Anterior cingulate cortex (tissue), 58 donors: ENCODE data around the gene KIF16B.
A peak's percentile ranks its signal among the peaks of the same experiment; 100 is the strongest.
"Not testable (repeated sequence)": the region's sequence is repeated elsewhere in the genome, so short reads cannot be mapped to it uniquely, and the experiment has no call there.

ENCODE experiments used
- DNase-seq, 58 donors: peaks; one replicate each; lab custom pipeline; 2025; lab: John Stamatoyannopoulos, UW

Gene KIF16B

GRCh38 chr20:16590041-16590633 is 16.9 kb upstream of the KIF16B start:
- DNase-seq = no peak

GRCh38 chr20:16589623-16590022 is 16.4 kb upstream of the KIF16B start:
- DNase-seq = no peak

DNA sequence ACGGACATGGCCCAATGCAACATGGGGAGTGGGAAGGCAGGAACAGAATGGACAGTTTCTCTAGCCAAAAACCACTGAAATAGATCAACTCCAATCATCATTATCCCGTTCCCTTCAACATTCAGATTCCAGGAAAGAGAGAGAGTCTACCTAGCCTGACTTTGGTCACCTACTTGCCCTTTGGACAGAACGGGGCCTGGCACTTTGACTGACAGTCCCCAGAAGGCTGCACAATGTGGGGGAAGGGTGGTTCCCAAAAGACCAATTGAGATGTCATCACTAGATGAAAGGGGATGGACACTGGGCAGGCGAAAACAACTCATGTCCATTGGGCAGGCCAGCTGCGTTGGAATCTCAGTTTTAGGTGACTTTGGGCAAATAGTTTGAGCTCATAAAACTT is 15.0 kb upstream of the KIF16B start:
- no peak for DNase-seq

- DNase-seq = no peak
Measured at GRCh38 chr20:16587066-16587465, 13.8 kb upstream of the KIF16B start.

DNA sequence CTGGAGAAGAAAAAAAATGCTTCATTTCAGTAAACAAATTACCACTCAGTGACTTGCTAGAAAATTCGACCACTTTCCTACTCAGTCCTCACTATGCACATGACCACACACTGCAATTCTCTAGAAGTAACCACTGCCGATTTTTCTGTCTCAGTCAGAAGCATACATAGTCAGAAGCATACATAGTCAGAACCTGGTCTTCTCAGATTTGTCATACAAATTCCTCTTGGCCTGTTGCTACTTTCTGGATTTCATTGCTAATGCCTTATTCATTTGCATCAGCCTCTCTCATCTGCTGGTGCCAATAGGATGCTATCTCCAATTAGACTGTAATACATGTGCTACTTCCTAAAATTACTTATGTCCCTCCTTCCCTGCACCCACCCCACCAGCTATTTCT is 10.2 kb upstream of the KIF16B start:
- DNase-seq = no peak

DNA sequence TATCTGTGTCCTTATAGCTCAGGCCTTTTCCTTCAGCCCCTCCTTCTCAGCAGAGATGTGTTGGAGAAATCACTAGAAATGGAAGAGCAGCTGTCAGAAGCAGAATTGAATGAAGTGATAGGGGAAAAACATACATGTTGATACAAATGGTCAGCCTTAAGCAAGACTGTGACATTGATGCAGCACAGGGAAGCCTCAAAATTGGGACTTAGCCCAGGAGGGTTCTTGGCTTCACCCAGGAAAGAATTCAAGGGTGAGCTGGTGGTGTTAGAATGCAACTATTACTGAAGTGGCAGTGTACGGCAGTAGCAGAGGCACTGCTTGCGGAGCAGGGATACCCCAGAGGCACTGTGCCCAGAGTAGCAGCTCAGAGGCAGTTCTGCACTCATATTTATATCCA is 8.0 kb upstream of the KIF16B start:
- no peak for DNase-seq

DNA sequence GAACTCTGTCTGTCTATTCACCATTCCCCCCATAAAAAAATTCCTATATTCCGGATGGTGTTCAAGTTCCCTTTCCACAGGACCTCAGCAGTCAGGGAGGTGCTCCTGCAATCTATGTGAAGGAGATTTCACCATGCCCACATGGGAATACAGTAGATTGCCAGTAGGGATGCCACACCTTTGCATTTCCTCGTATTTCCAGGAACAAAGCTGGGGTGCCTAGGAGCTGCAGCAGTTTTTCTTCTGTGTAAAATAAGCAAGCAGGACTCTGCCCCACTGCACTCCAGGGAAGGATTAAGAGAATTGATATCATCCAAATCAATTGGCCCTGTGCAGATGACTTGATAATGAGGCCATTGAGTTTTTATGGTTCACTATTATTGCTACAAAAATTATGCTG is 7.4 kb upstream of the KIF16B start:
- DNase-seq = no peak

DNA sequence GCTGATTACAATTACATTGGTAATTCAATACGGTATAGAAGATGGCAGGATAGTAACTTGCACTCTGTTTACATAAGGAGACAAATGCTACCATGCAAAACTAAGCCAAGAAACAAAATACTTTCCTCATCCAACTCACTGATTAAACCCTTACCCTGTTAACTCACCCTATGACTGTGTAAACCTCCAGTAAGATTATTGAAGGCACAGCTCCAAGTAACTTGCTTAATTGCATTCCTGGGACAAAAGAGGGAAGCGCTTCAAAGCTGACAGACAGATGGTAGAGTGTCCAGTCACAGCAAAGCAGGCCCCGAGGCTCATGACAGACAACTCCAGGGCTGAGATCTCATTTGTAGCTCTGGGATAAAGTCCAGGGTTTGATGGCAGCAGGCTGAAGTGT is 6.9 kb upstream of the KIF16B start:
- no peak for DNase-seq

- DNase-seq = no peak
Measured at GRCh38 chr20:16576219-16576618, 3.0 kb upstream of the KIF16B start.

GRCh38 chr20:16575390-16576140 is 2.3 kb upstream of the KIF16B start:
- peak in 2 of 58 donors; percentile 5 to 17 for DNase-seq

DNA sequence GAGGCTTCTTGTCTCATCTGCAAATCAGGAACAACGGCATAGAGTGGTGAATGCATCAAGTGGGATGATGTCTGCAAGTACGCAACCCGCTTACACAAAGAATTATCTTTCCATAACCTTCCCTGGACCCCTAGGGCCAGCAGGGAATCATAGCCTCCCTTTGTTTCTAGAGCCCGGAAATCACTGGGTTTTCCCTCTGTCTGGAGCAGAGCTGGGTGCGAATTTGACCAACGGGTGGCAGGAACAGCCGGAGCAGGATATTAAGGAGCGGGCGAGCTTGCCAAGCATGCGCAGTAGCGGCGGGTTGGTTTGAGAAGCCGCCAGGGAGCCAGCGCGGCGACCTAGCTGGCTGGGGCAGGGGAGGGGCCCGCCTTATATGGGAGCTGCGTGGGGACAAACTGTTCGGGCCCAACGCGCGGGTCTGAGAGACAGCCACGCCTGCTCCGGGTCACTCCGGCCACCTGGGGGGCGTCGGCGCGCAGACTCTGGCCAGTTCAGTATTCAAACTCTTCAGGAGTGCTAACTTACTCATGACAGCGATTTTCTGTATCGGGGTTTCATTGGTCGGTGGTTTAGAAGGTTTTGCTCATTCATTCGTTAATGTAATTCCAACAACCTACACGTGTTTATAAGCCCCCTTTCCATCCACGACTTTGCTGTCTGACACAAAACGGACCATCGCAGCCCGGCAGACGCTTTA is 1.6 kb upstream of the KIF16B start:
- DNase-seq = peak in 56 of 58 donors; percentile 10 to 87 (median 76)

GRCh38 chr20:16571333-16571732 is 1.9 kb downstream of the KIF16B start:
- no peak for DNase-seq

DNA sequence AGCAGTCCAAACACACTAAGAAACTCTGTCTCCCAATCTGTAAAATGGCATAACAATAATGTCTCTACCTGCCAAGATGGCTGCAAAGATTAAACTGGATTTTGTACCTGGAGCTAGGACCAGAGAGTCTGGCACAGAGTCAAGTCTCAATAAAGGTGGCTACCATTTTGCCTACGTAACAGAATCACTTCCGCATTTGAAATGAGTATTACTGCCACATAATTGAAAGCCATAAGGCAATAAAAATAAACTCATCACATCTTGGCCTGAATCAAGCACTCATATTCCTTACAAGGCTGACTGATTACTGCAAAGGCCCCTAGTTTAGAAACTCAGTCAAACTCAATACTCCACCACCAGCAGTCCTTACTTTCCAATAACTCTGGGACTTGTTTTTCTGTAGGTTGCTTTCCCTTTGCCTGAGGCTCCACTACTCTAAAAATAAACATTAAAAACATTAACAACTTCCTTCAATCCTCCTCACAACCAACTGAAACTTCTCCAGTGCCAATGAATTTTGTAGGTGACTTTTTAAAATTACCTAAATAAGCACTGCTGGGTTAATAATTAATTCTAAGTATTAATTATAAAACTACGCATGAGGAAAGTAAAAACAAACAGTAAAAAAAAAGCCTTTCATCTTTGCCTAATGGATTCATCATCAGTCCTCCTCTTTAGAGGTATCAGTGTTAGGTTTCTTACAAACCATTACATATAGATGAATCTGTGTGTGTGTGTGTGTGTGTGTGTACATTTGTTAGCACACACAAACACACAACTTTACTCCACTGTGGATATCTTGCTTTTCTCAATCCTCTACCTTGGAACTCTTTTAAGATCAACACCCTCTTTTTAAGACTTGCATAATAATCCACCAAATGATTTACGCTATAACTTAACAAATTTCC is 3.7 kb downstream of the KIF16B start:
- DNase-seq = no peak

- DNase-seq = no peak
Measured at GRCh38 chr20:16566080-16566479, 7.2 kb downstream of the KIF16B start.

- not testable (repeated sequence) for DNase-seq
Measured at GRCh38 chr20:16564079-16564478, 9.2 kb downstream of the KIF16B start.

GRCh38 chr20:16563066-16563806 is 10.0 kb downstream of the KIF16B start:
- no peak for DNase-seq

DNA sequence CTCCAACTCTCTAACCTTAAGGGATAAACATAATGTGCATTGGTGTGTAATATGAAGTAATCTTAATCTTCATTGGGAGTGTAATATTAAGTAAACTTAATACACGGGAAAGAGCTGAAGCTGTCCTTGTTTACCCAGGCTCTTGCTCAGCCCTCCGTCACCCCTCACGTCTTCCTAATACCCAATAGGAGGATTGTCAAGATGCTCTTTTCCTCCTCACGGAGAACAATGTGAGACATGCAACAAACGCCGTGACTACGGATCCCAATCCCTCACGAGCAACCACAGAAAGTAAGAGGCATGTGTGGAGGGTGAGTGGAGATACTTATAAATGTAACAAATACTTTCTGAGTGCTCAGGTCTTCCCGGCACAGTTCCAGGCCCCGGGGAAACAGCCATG is 11.0 kb downstream of the KIF16B start:
- DNase-seq = no peak

- no peak for DNase-seq
Measured at GRCh38 chr20:16560661-16561060, 12.6 kb downstream of the KIF16B start.

GRCh38 chr20:16560216-16560615 is 13.0 kb downstream of the KIF16B start:
- DNase-seq = no peak

- no peak for DNase-seq
Measured at GRCh38 chr20:16556301-16556700, 16.9 kb downstream of the KIF16B start.
